ENCODE measurements around the gene NRP1.
A peak's percentile ranks its signal among the peaks of the same experiment; 100 is the strongest.

NRP1 gene

GRCh38 chr10:33201056-33201780 is 133.2 kb downstream of the NRP1 start:
- DNase-seq = no peak

GRCh38 chr10:33199731-33200232 is 134.7 kb downstream of the NRP1 start:
- no peak for DNase-seq

GRCh38 chr10:33198610-33199009 is 135.9 kb downstream of the NRP1 start:
- no peak for DNase-seq

GRCh38 chr10:33196710-33197491 is 137.6 kb downstream of the NRP1 start:
- DNase-seq = no peak

- DNase-seq = no peak
Observed at GRCh38 chr10:33196377-33196706, 138.1 kb downstream of the NRP1 start.

GRCh38 chr10:33195608-33196376 is 138.7 kb downstream of the NRP1 start:
- no peak for DNase-seq

GRCh38 chr10:33193701-33194521 is 140.6 kb downstream of the NRP1 start:
- no peak for DNase-seq

- peak; percentile 89 for DNase-seq
Observed at GRCh38 chr10:33193057-33193700, 141.3 kb downstream of the NRP1 start.

- no peak for DNase-seq
Observed at GRCh38 chr10:33192190-33192589, 142.3 kb downstream of the NRP1 start.

- DNase-seq = no peak
Observed at GRCh38 chr10:33190406-33190805, 144.1 kb downstream of the NRP1 start.

GRCh38 chr10:33189808-33190207 is 144.7 kb downstream of the NRP1 start:
- no peak for DNase-seq

GRCh38 chr10:33189363-33189762 is 145.1 kb downstream of the NRP1 start:
- no peak for DNase-seq

- DNase-seq = no peak
Observed at GRCh38 chr10:33187427-33187999, 147.0 kb downstream of the NRP1 start.

- DNase-seq = no peak
Observed at GRCh38 chr10:33186150-33186549, 148.3 kb downstream of the NRP1 start.

GRCh38 chr10:33183655-33184054 is 150.8 kb downstream of the NRP1 start:
- DNase-seq = no peak

GRCh38 chr10:33180921-33181320 is 153.5 kb downstream of the NRP1 start:
- no peak for DNase-seq

GRCh38 chr10:33180390-33180789 is 154.1 kb downstream of the NRP1 start:
- no peak for DNase-seq

GRCh38 chr10:33179067-33179466 is 155.4 kb downstream of the NRP1 start:
- DNase-seq = no peak

GRCh38 chr10:33178026-33178755 is 156.3 kb downstream of the NRP1 start:
- no peak for DNase-seq

GRCh38 chr10:33176688-33177087 is 157.8 kb downstream of the NRP1 start:
- no peak for DNase-seq
